ENCODE results near the gene AKR7A3.

DNA sequence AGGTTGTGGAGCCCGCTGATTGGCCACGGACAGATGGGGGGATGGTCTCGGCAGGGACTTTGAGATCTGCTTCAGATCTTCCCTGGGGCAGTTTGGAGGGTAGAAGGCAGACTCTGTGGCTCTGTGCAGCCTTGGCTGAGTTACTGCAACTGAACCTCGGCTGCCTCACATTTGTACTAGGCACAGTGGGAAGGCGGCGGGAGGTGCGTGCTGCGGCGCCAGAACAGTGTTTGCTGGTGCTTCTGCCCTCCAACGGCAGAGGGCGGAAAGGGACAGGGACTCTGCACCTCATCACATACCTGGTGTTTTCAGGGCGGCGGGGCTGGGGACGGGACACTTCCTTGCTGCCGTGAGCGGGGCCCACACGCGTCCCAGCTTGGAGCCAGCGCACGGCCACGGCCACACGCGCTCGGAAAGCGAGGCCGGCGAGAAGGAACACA lies 49.8 kb upstream of the AKR7A3 start:
- TF ChIP-seq, protein P1, sequence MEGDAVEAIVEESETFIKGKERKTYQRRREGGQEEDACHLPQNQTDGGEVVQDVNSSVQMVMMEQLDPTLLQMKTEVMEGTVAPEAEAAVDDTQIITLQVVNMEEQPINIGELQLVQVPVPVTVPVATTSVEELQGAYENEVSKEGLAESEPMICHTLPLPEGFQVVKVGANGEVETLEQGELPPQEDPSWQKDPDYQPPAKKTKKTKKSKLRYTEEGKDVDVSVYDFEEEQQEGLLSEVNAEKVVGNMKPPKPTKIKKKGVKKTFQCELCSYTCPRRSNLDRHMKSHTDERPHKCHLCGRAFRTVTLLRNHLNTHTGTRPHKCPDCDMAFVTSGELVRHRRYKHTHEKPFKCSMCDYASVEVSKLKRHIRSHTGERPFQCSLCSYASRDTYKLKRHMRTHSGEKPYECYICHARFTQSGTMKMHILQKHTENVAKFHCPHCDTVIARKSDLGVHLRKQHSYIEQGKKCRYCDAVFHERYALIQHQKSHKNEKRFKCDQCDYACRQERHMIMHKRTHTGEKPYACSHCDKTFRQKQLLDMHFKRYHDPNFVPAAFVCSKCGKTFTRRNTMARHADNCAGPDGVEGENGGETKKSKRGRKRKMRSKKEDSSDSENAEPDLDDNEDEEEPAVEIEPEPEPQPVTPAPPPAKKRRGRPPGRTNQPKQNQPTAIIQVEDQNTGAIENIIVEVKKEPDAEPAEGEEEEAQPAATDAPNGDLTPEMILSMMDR (IDR thresholded peaks at IDR 0.05) = no peak
- no peak for TF ChIP-seq ZFX (IDR thresholded peaks at IDR 0.05; ENCODE audit: borderline replicate concordance)

All from 22Rv1 (cell line).